Measurements from ENCODE around the gene ASAP2. TPM values are rescaled to one million over a fixed set of nuclear protein-coding genes. Genes with fewer than 3 reads are reported as not detected.

ASAP2 gene
- total RNA-seq, 2 experiments from 2014 or later: 0.27 TPM; not detected in 1

DNA sequence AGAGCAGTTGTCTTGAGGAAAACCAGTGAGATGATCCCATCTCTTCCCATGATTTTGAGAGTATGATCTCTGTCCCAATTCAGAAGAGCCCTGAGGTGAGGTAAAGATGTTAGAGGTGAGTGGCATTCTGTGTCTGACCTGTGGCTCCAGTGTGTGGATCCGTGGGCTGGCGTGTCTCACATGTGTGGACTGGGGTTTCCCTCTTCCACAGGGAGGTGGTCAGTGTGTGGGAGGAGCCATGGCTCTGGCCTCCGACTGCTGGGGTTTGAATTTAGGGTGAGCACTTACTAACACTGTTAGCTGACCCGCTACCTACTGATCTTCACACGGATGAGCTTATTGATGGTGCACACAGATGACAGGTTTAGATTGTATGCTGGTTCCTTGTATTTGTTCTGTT is 31.2 kb downstream of the ASAP2 start:
- BruUV-seq (replicated peaks): no TSS peak
- no peaks in the 10 kb centered on the region for H4K20me1 ChIP-seq (ENCODE audit: insufficient read depth, low read length)
- no peak overlapping the region for H3K4me3 ChIP-seq (ENCODE audit: low read depth, low read length, poor library complexity, severe bottlenecking)
- DNase-seq (ENCODE audit: low spot score): no peak
- CTCF ChIA-PET (ENCODE audit: unreplicated experiment): no interaction called here
- H2AFZ ChIP-seq (ENCODE audit: low read length): no peak overlapping the region
- intact Hi-C loops (cut with micrococcal nuclease; ENCODE audit: unreplicated experiment): no loop called here
- no peak overlapping the region for H3K4me2 ChIP-seq (ENCODE audit: low read length)
- H3K36me3 ChIP-seq (ENCODE audit: insufficient read depth, low read length): no peaks in the 10 kb centered on the region
- H3K9me3 ChIP-seq (ENCODE audit: low read length): no peaks in the 10 kb centered on the region
- no peaks in the 10 kb centered on the region for H3K79me2 ChIP-seq (ENCODE audit: insufficient read depth, low read depth, low read length)
- no peaks in the 10 kb centered on the region for H3K9me2 ChIP-seq (ENCODE audit: insufficient read depth, low read length)
- no peaks in the 10 kb centered on the region for H3K4me1 ChIP-seq (ENCODE audit: insufficient read depth, low read length, poor library complexity, severe bottlenecking)
- TF ChIP-seq EZH2phosphoT487 (IDR thresholded peaks at IDR 0.05; ENCODE audit: borderline replicate concordance, low read depth, low read length): no peak
- TF ChIP-seq, protein P1, sequence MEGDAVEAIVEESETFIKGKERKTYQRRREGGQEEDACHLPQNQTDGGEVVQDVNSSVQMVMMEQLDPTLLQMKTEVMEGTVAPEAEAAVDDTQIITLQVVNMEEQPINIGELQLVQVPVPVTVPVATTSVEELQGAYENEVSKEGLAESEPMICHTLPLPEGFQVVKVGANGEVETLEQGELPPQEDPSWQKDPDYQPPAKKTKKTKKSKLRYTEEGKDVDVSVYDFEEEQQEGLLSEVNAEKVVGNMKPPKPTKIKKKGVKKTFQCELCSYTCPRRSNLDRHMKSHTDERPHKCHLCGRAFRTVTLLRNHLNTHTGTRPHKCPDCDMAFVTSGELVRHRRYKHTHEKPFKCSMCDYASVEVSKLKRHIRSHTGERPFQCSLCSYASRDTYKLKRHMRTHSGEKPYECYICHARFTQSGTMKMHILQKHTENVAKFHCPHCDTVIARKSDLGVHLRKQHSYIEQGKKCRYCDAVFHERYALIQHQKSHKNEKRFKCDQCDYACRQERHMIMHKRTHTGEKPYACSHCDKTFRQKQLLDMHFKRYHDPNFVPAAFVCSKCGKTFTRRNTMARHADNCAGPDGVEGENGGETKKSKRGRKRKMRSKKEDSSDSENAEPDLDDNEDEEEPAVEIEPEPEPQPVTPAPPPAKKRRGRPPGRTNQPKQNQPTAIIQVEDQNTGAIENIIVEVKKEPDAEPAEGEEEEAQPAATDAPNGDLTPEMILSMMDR (conservative IDR thresholded peaks at IDR 0.05; ENCODE audit: low read length): no peak
- POLR2A ChIA-PET: interaction anchor here (0.8 kb wide), 1 partner anchor 15 kb away, joined by 3 read pairs; no protein-coding TSS in a partner anchor
- H3K27ac ChIP-seq (ENCODE audit: low read depth, low read length, poor library complexity, severe bottlenecking): no peak overlapping the region

DNA sequence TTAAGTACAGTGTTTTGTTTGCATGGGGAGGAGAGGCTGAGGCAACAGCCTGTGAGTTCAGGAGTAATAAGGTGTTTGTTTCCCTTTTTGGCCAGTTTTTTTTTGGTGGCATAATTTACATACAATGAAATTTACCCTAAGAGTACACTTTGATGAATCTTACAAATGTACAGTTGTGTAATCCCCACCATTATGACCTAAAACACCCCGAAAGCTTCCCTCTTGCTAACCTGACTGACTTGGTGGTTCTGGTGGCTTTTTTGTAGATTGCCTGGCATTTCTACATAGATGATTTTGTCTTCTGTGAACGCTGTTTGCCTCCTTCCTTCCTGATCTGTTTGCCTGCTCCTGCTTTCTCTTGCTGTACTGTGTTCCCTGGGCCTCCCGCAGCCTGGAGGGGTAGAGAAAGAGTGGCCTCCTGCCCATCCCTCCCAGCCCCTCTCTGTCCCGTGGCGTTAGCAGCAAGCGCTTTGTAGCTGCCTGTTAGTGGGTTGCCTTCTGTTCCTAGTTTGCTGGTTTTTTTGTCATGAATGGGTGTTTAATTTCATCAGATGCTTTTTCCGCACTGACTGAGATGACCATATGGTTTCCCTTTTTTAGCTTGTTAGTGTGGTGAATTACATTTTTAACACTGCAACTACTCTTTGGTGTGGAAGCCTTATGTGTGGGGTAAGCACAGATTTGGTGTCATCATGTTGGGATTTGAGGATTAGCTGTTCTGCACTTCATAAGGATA is 32.1 kb downstream of the ASAP2 start:
- no peaks in the 10 kb centered on the region for H3K4me1 ChIP-seq (ENCODE audit: insufficient read depth, low read length, poor library complexity, severe bottlenecking)
- no peaks in the 10 kb centered on the region for H4K20me1 ChIP-seq (ENCODE audit: insufficient read depth, low read length)
- no peaks in the 10 kb centered on the region for H3K36me3 ChIP-seq (ENCODE audit: insufficient read depth, low read length)
- H3K9me3 ChIP-seq (ENCODE audit: low read length): no peaks in the 10 kb centered on the region
- no peak overlapping the region for H3K4me3 ChIP-seq (ENCODE audit: low read depth, low read length, poor library complexity, severe bottlenecking)
- DNase-seq (ENCODE audit: low spot score): no peak
- H3K27ac ChIP-seq (ENCODE audit: low read depth, low read length, poor library complexity, severe bottlenecking): no peak overlapping the region
- ChIA-PET POLR2A (no interaction called here), CTCF (ENCODE audit: unreplicated experiment) (no interaction called here)
- no peaks in the 10 kb centered on the region for H3K79me2 ChIP-seq (ENCODE audit: insufficient read depth, low read depth, low read length)
- H2AFZ ChIP-seq (ENCODE audit: low read length): no peak overlapping the region
- BruUV-seq (replicated peaks): no TSS peak
- intact Hi-C loops (cut with micrococcal nuclease; ENCODE audit: unreplicated experiment): no loop called here
- H3K9me2 ChIP-seq (ENCODE audit: insufficient read depth, low read length): no peaks in the 10 kb centered on the region
- H3K4me2 ChIP-seq (ENCODE audit: low read length): no peak overlapping the region
- TF ChIP-seq, protein P1 (conservative IDR thresholded peaks at IDR 0.05; ENCODE audit: low read length): no peak
- no peak for TF ChIP-seq EZH2phosphoT487 (IDR thresholded peaks at IDR 0.05; ENCODE audit: borderline replicate concordance, low read depth, low read length)

DNA sequence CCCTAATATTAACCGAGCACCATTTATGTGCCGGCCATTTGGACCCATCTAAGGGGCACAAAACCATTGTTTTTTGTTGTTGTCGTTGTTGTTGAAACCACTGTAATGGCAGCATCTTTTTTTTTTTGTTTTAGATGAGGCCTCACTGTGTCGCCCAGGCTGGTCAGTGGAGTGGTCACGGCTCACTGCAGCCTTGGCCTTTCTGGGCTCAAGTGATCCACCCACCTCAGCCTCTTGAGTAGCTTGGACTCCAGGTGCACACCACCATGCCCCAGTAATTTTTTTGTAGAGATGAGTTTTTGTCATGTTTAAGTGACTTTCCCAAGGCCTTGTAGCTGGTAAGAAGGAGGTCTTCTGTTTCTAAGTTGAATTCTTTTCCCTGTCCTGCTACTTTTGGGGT is 33.0 kb downstream of the ASAP2 start:
- no peaks in the 10 kb centered on the region for H3K9me2 ChIP-seq (ENCODE audit: insufficient read depth, low read length)
- no peak overlapping the region for H3K4me2 ChIP-seq (ENCODE audit: low read length)
- H4K20me1 ChIP-seq (ENCODE audit: insufficient read depth, low read length): no peaks in the 10 kb centered on the region
- no peaks in the 10 kb centered on the region for H3K4me1 ChIP-seq (ENCODE audit: insufficient read depth, low read length, poor library complexity, severe bottlenecking)
- no TSS peak for BruUV-seq (replicated peaks)
- ChIA-PET CTCF (ENCODE audit: unreplicated experiment) (no interaction called here), POLR2A (no interaction called here)
- no peaks in the 10 kb centered on the region for H3K36me3 ChIP-seq (ENCODE audit: insufficient read depth, low read length)
- H3K9me3 ChIP-seq (ENCODE audit: low read length): no peaks in the 10 kb centered on the region
- no peak for DNase-seq (ENCODE audit: low spot score)
- no peaks in the 10 kb centered on the region for H3K79me2 ChIP-seq (ENCODE audit: insufficient read depth, low read depth, low read length)
- no peak overlapping the region for H3K4me3 ChIP-seq (ENCODE audit: low read depth, low read length, poor library complexity, severe bottlenecking)
- TF ChIP-seq, protein P1 (conservative IDR thresholded peaks at IDR 0.05; ENCODE audit: low read length): no peak
- H2AFZ ChIP-seq (ENCODE audit: low read length): no peak overlapping the region
- intact Hi-C loops (cut with micrococcal nuclease; ENCODE audit: unreplicated experiment): no loop called here
- H3K27ac ChIP-seq (ENCODE audit: low read depth, low read length, poor library complexity, severe bottlenecking): no peak overlapping the region
